HG03135 (cell line): ENCODE results near the gene TTC33.
"Not testable (repeated sequence)": the region's sequence is repeated elsewhere in the genome, so short reads cannot be mapped to it uniquely, and the experiment has no call there.

ENCODE experiments used
- ATAC-seq: cut with Tn5 transposase; IDR thresholded peaks from one replicate; pipeline ENCODE4 v1.9.1; 2021; ENCODE audit warnings: mild to moderate bottlenecking, moderate library complexity; ENCODE audit not compliant: unreplicated experiment

TTC33 gene

DNA sequence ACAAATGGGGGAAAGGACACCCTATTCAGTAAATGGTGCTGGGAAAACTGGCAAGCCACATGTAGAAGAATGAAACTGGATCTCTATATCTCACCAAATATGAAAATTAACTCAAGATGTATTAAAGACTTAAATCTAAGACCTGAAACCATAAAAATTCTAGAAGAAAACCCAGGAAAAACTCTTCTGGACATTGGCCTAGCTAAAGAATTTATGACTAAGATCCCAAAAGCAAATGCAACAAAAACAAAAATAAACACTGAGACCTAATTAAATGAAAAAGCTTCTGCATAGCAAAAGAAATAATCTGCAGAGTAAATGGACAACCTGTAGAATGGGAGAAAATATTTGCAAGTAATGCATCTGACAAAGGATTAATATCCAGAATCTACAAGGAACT lies 99.7 kb downstream of the TTC33 start:
- not testable (repeated sequence) for ATAC-seq

DNA sequence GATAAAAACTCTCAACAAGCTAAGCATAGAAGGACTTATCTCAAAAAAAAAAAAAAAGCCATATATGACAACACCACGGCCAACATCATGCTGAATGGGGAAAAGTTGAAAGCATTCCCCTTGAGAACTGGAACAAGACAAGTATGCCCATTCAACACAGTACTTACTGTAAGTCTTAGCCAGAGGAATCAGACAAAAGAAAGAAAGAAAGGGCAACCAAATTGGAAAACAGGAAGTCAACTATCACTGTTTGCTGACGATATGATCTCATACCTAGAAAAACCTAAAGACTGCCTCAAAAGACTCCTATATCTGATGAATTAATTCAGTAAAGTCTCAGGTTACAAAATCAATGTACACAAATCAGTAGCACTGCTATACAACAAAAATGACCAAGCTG lies 100.6 kb downstream of the TTC33 start:
- ATAC-seq = no peak

DNA sequence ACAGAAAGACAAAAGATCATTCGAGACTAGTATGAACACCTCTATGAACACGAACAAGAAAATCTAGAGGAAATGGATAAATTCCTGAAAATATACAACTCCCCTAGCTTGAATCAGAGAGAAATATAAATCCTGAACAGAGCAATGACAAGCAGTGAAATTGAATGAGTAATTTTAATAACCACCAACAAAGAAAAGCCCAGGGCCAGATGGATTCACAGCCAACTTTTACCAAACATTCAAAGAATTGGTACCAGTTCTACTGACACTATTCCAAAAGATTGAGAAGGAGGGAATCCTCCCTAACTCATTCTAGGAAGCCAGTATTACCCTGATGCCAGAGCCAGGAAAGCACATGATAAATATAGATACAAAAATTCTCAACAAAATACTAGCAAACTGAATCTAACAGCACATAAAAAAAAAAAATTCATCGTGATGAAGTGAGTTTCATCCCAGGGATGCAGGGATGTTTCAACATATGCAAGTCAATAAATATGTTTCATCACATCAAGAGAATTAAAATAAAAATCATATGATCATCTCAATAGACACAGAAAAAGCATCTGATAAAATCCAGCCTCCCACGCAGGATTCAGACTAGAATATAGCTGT lies 101.3 kb downstream of the TTC33 start:
- ATAC-seq = no peak

DNA sequence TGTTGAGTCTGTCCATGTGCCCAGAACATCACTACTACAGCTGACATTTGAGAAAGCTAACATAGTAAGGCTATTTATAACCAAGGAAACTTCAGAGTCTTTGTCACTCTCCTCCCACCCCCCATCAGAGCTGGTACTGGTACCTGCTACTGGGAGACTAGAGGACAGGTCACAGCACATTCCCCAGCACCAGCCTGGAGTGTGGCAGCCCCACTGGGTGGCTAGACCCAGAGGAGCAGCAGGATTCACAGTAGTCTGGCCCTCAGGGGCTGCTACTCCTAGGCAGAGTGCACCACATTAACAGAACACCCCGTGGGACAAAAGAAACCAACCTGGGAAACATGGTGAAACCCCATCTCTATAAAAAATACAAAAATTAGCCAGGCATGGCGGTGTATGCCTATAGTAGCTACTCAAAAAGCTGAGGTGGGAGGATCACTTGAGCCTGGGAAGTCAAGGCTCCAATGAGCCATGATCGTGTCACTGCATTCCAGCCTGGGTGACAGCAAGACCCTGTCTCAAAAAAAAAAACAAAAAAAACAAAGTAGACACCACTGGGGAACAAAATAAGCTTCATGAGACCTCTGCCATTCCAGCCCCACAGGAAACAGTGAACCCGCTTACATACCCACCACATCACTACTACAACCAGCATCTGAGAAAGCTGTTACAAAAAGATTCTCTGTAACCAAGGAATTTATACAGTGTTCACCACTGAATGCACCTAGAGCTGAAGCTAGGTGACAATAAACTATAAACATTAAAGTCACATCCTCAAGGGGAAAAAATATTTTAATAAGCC lies 102.3 kb downstream of the TTC33 start:
- ATAC-seq = no peak

DNA sequence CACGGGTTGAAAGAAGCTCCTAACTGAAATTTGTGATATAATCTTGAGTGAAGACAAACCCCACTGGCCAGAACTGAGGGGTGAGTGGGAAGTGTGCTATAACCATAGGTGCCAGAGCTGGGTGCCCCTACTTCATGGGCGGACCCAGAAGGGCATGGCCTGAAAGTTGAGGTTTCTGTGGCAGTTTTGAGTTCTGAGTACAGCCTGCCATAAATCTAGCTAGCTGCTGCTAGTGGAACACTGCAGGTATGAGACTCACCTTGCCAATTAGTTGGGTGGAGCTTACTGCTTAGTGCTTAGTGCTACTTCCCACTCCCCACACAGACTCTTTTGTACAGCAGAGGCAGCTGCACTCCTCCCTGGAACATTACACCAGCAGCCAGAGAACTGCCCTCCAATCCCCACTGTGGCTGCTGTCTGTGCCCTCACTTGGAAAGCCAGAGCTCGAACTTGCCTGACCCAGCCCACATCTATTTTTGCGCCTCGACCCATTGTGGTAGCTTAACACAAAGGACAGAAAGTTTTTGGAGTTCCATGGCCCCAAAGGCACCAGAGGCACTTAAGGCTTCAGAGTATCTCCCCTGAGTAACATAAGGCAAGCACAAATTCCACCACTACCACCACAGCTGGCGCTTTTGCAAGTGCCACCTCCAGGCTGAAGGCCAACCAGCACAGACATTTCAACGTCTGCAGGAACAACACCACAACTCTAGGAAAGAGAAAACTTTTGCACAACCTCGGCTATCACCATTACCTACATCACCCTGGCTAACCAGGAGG lies 103.1 kb downstream of the TTC33 start:
- no peak for ATAC-seq

DNA sequence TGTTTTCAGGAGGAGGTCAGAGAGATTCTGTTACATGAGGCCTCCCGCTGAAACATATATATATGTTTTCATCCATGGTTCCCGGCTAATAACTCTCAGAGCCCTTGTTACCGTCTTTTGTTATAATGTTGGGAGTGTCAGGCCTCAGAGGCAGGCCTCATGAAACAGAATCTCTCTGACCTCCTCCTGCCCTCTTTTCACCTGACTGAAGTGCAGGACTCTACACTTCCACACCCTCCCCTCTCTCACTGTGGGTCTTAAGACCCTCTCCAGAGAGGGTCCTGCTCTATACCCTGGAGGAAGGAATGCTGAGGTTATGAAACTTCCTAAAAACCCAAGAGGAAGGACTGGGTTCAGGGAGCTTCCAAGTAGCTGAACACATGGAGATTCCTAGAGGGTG lies 104.6 kb downstream of the TTC33 start:
- ATAC-seq = no peak

DNA sequence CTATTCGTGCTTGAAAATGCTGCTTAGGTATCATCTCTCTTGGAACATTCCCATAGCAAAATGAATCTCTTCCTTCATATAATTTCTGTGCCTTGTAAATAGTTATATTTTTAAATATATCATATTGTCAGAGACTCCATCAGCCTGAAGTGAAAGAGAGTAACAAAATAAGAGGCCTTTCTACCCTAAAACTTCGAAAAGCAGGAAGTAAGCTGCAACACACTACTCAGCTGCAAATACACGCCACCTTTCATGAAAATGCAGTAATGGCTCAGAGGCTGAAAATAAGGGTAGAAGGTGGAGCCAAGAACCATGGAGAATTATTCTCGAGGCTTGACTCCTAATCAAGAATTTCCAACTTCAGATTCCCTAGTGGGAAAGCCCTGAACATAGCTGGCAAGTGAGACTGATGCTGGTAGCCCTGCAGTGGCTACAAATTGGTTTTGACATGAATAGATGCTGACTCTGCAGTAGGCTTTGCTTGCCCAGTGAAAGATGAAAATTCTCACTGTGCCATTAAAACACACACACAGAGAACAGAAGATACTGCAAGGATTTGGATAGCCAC lies 106.2 kb downstream of the TTC33 start:
- ATAC-seq = no peak

DNA sequence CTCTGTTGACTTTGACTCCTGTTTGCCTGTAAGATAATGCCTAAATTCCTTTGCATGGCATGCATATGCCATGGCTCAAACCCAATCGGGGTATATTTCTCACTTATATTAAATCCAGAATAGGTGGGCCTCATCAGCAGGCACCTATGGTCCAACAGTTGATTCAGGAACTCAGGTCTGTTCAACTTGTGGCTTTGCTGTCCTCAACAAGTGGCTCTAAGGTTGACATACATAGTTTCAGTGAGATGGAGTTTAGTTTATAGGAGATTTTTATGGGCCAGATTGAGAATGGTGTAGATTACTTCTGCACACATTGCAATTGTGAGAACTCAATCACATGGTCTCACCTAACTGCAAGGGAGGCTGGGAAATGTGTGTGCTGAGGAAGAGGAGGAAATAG lies 107.6 kb downstream of the TTC33 start:
- no peak for ATAC-seq

DNA sequence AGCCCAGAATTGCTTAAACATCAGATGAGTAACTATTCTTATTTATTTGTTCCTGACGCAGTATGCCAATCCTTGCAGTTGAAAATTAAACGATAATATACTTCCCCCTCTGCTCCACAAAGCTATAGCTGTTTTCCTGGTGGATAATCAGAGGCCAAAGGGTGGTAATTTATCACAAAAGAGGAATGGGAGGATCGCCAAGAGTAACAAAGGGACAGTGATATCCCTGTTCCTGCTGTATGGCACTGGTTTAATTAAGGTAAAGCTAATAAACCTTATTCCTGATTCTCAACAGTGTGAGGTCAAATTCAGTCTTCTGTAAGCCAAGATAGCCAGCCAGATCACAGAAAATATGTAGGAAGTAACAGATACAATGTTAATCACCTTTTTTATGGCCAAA lies 109.5 kb downstream of the TTC33 start:
- ATAC-seq = no peak

DNA sequence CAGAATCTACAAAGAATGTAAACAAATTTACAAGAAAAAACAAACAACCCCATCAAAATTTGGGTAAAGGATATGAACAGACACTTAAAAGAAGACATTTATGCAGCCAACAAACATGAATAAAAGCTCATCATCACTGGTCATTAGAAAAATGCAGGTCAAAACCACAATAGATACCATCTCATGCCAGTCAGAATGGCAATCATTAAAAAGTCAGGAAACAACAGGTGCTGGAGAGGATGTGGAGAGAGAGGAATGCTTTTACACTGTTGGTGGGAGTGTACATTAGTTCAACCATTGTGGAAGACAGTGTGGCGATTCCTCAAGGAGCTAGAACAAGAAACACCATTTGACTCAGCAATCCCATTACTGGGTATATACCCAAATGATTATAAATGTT lies 116.2 kb downstream of the TTC33 start:
- not testable (repeated sequence) for ATAC-seq

DNA sequence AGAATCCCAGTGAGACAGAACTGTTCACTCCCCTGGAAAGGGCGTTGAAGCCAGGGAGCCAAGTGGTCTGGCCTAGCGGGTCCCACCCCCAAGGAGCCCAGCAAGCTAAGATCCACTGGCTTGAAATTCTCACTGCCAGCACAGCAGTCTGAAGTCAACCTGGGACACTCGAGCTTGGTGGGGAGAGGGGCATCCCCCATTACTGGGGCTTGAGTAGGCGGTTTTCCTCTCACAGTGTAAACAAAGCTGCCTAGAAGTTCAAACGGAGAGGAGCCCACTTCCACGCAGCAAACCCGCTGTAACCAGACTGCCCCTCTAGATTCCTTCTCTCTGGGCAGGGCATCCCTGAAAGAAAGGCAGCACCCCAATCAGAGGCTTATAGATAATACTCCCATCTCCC lies 121.2 kb downstream of the TTC33 start:
- no peak for ATAC-seq

DNA sequence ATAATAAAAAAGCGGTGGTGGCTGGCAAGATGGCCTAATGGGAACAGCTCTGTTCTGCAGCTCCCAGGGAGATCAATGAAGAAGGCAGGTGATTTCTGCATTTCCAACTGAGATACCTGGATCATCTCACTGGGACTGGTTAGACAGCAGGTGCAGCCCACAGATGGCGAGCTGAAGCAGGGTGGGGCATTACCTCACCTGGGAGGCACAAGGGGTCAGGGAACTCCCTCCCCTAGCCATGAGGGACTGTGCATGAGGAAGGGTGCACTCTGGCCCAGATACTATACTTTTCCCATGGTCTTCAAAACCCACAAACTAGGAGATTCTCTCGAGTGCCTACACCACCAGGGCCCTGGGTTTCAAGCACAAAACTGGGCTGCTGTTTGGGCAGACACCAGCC lies 121.6 kb downstream of the TTC33 start:
- ATAC-seq = no peak

DNA sequence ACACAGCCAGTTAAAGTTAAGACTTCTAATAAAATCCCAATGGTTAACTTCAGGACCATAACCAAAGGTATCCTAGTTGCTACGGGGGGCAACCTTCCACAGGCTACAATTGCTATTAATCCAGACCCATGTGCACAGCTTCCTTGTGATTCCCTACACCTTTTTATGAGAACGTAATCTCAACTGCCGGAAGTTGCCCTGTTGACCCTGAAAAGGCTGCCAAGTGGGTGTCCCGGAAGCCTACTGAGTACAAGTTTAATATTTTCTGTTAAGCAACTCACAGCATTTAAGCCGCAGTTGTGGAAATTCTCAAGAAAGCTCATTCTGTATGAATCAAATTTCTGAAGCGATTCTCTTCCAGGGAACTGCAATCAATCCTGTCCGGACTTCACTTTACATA lies 124.5 kb downstream of the TTC33 start:
- no peak for ATAC-seq

DNA sequence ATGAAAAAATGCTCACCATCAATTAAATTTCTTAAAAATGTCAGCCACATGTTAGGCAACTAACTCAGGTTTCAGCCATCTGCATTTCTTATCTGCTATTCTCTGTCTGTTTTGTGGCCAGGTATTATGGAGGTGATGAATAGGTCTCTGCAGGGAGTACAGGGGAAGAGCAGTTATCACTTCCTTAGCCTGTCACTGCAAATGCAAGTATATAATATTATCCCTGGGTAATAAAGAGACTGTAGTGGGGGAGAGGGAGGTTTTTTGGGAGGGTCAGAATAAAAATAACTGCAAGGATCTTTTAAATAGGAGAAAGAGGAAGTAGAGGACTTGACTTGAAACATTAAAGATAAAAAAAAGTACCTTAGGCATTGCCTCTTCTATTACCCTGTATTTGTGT lies 125.6 kb downstream of the TTC33 start:
- ATAC-seq = no peak

DNA sequence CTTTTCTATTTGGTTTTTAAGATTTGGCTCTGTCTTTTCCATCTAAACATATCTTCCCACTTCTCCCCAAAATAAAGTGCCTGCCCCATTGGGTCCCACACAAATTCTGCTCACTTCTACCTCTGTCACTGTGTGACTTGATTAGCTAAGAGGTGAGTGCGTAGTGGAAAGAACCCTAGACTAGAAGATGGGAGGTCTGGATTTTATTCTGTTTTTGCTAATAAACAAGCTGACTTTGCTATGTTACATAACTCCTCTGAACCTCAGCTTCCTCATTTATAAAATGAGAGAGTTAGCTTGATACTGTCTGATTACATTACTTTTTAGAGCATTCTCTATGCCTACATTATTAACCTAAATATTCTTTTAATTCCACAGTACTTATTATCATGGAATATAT lies 127.4 kb downstream of the TTC33 start:
- no peak for ATAC-seq

DNA sequence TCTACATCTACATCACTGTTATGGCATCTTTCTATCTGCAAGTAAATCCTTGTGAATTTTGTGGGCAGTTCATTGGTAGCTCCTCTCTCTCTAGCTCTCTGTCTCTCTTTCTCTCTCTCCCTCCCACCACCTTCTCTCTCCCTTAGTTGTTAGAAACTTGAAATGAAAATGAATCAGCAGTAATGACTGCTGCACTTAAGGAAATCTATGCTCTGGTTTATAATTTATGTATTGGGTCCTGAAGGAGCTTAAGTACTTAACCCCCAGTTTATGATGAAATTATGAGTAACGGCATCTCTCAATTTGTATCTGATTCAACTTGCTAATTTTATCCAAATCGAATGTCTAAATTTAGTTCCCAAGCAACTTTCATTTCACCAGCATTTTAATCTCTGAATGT lies 128.1 kb downstream of the TTC33 start:
- no peak for ATAC-seq

DNA sequence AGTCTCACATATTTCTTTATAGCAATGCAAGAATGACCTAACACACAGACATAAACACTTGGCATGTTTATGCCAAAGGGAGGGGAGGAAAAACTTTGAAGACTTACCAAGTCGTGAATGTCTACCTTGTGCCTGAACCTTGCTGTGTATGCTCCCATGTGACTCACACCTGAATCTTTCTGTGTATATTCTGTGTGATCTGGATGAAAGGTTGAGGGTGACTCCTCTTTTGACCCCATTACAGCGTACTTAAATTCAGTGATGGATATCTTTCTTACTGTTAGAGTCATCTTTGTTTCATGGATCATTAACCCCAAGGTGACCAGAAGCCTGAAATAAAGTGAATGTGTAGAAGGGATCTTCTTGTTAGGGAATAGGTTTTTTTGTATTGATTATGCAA lies 129.0 kb downstream of the TTC33 start:
- no peak for ATAC-seq

DNA sequence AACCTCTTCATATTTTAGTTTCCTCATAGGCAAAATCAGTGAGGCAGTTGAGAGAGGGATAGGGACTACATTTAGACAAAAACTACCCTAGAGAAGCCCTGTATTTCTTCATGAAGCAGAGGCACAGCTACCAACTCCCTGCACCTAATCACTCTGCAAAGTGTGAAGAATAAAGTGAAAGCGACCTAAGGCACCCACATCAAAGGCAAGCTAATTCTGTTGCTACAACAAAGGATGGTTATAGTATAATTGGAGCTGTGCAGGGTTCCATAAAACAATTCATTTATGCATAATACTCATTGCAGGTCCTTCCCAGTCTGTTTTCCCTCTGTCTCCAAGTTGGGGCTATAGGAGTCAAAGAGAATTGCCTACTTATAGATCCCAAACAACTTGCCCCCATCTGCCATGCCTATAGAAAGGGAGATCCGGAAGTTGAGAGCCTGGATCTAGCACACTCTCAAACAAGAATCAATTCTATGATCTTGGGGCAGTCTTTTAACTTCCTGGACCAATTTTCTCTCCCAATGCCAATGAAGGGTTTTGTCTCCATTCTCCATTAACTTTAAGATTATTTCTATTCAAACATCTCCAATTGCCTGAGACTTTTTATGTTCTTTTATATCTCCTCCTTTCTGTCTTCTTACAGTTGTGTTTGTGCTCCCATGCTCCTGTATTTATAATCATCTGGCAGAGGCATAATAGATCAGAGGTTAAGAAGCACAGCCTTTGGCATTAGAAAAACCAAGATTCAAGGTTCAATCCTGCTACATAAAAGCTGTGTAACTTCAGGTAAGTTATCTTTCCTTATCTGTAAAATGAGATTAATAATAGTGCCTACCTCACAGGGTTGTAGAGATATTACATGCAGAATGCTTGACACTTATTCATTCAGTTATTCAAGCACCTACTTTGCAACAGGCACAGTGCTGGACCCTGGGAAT lies 132.0 kb downstream of the TTC33 start:
- ATAC-seq = no peak

DNA sequence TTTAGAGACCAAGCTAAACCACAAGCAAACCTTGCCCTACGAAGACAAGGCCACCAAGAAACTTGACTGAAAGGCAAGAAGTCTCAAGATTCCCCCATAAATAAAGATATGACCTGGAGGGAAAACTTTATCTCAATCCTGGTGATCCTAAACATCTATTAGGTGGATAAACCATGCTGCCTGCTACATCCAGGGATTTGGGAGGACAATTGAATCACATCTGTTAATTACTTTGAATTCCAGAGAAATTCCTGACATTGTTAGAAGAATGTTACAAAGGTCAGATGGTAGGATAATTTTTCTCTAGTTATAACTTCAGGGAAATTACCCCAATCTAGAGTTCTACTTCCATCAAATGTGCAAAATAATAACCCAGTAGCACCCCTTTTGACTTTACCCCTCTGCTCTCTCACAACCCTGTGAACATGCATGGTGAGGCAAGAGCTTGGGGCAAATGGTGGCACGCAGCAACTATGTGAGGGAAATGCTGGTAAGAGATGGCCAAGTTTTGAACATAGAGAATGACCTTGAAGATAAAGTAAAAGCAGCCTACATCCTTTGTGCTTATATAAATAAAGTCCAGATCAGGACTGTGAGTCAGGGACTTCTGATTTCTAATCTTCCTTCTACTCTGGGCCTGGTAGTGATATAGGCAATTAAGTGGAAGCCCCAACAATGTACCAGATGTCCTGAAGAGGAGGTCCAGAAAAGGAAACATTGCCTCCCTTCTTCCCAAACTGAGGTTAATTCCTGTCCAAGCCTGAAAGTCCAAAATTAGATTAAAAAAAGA lies 133.1 kb downstream of the TTC33 start:
- ATAC-seq = no peak

DNA sequence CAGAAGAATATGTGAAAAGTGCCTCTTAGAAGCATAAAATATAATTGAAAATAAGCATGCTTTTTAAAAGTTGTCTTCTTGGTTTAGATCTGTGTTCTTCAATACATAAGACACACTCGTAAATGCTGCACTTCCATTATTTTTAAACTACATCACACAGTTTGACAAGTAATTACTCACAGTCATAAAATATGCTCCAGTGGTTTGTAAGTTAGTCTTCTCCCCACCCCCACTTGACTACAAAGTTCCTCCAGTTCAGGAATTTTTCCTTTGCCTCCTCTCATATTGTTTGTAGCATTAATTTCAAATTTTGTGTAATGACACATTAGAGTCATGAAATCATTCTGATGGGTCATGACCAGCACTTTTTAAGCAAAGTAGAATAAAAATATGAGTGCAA lies 136.3 kb downstream of the TTC33 start:
- no peak for ATAC-seq
